Fibroblast of skin of right quadriceps (primary cell): ENCODE measurements around the gene ATAT1.
"Not testable (repeated sequence)": the region's sequence is repeated elsewhere in the genome, so short reads cannot be mapped to it uniquely, and the experiment has no call there.

Experiments
- DNase-seq: peaks from one replicate; pipeline ENCODE4 v3.0.0-alpha.2; 2013

ATAT1 gene

GRCh38 chr6:30651143-30651542 is 24.5 kb downstream of the ATAT1 start:
- DNase-seq: no peak

- no peak for DNase-seq
These were observed 28.4 kb downstream of the ATAT1 start for GRCh38 chr6:30654798-30655742.

- no peak for DNase-seq
These were observed 29.0 kb downstream of the ATAT1 start for GRCh38 chr6:30655743-30656094.

- DNase-seq: no peak
These were observed 29.8 kb downstream of the ATAT1 start for GRCh38 chr6:30656513-30656912.

GRCh38 chr6:30657454-30657853 is 30.8 kb downstream of the ATAT1 start:
- no peak for DNase-seq

GRCh38 chr6:30657922-30658321 is 31.2 kb downstream of the ATAT1 start:
- not testable (repeated sequence) for DNase-seq

- no peak for DNase-seq
These were observed 38.5 kb downstream of the ATAT1 start for GRCh38 chr6:30664994-30665767.

GRCh38 chr6:30666300-30666699 is 39.6 kb downstream of the ATAT1 start:
- not testable (repeated sequence) for DNase-seq

- DNase-seq: no peak
These were observed 44.3 kb downstream of the ATAT1 start for GRCh38 chr6:30670760-30671527.

- peak; percentile 99 for DNase-seq
These were observed 46.0 kb downstream of the ATAT1 start, which contains the start of gene DHX16 for GRCh38 chr6:30672445-30673253. Gene DHX16, minus strand, starts transcription at chr6:30673006. Its CDS starts 165 bp downstream, at chr6:30672841.

GRCh38 chr6:30676660-30677285 is 50.1 kb downstream of the ATAT1 start:
- DNase-seq: no peak

- DNase-seq: peak; percentile 75
These were observed 52.5 kb downstream of the ATAT1 start for GRCh38 chr6:30678964-30679726.

GRCh38 chr6:30679765-30680535 is 53.3 kb downstream of the ATAT1 start:
- DNase-seq: no peak

- no peak for DNase-seq
These were observed 55.1 kb downstream of the ATAT1 start for GRCh38 chr6:30681766-30682142.

- peak; percentile 93 for DNase-seq
These were observed 55.8 kb downstream of the ATAT1 start for GRCh38 chr6:30682143-30683117.

- no peak for DNase-seq
These were observed 56.7 kb downstream of the ATAT1 start for GRCh38 chr6:30683183-30683979.

GRCh38 chr6:30683980-30684338 is 57.3 kb downstream of the ATAT1 start:
- DNase-seq: no peak
